ENCODE measurements around the gene ZNF846. TPM values are rescaled to one million over a fixed set of nuclear protein-coding genes. Genes with fewer than 3 reads are reported as not detected.

Gene ZNF846
- total RNA-seq, 4 donors from 2014 or later: 11.7 to 24.4 (median 20.9) TPM

- no peak for TF ChIP-seq CTCF (IDR thresholded peaks at IDR 0.05; ENCODE audit: low read depth)
Measured at GRCh38 chr19:9720541-9720940, 48.0 kb downstream of the ZNF846 start.

GRCh38 chr19:9711815-9712214 lies 56.7 kb downstream of the ZNF846 start:
- TF ChIP-seq CTCF (IDR thresholded peaks at IDR 0.05; ENCODE audit: low read depth): no peak

GRCh38 chr19:9709305-9709704 lies 59.2 kb downstream of the ZNF846 start:
- TF ChIP-seq CTCF (IDR thresholded peaks at IDR 0.05; ENCODE audit: low read depth): no peak

GRCh38 chr19:9705836-9706235 lies 62.7 kb downstream of the ZNF846 start:
- TF ChIP-seq CTCF (IDR thresholded peaks at IDR 0.05; ENCODE audit: low read depth): no peak

GRCh38 chr19:9702186-9702585 lies 66.4 kb downstream of the ZNF846 start:
- TF ChIP-seq CTCF (IDR thresholded peaks at IDR 0.05; ENCODE audit: low read depth): no peak

Other genes starting within 250 kb of the ZNF846 start
- 10 to 100 TPM in 3 of 4 donors, 1 to 10 TPM in 1; 8.8 to 13.4 (median 11.4) TPM for gene ZNF426, start 230.1 kb downstream of the ZNF846 start, total RNA-seq
- 10 to 100 TPM; 22.3 to 31.3 (median 26.5) TPM for gene ZNF121, start 184.2 kb downstream of the ZNF846 start, total RNA-seq
- gene ZNF561, start 147.5 kb downstream of the ZNF846 start, total RNA-seq: 10 to 100 TPM; 22.6 to 33.4 (median 30.8) TPM
- 10 to 100 TPM; 21.8 to 27.7 (median 23.1) TPM for gene ZNF562, start 93.6 kb downstream of the ZNF846 start, total RNA-seq
- 10 to 100 TPM; 12.6 to 25.6 (median 18.8) TPM for gene FBXL12, start 50.3 kb upstream of the ZNF846 start, total RNA-seq
- gene UBL5, start 59.2 kb upstream of the ZNF846 start, total RNA-seq: 100 to 1,000 TPM; 403 to 678 (median 492) TPM
- gene PIN1, start 66.6 kb upstream of the ZNF846 start, total RNA-seq: 100 to 1,000 TPM in 1 of 4 donors, 10 to 100 TPM in 3; 43.9 to 117 (median 80.5) TPM
- gene OLFM2, start 167.8 kb upstream of the ZNF846 start, total RNA-seq: 100 to 1,000 TPM in 1 of 4 donors, 10 to 100 TPM in 3; 21.8 to 258 (median 57.7) TPM
- gene COL5A3, start 241.8 kb upstream of the ZNF846 start, total RNA-seq: 10 to 100 TPM; 18.8 to 79.1 (median 35.0) TPM
- 1 to 10 TPM in 1 of 4 donors, not detected in 3; 1.3 TPM for gene RDH8, start 244.7 kb upstream of the ZNF846 start, total RNA-seq